Tibial nerve (tissue), 4 donors: ENCODE results near the gene ATAD3B. TPM values are rescaled to one million over a fixed set of nuclear protein-coding genes. Genes with fewer than 3 reads are reported as not detected.
"Not testable (repeated sequence)": the region's sequence is repeated elsewhere in the genome, so short reads cannot be mapped to it uniquely, and the experiment has no call there.

Experiments
- DNase-seq, 2 donors: peaks; one replicate each; pipeline ENCODE4 v3.0.0-alpha.2; 2019; ENCODE audit warnings: low spot score in 2 of 2
- H3K27ac ChIP-seq, 4 donors: fragments of 200-600 bp; sonication (generic) in 3 of 4; one replicate each; pipeline ENCODE4 v1.5.1; 2017 to 2019; ENCODE audit warnings: mild to moderate bottlenecking in 1 of 4
- H3K27me3 ChIP-seq, 2 donors: fragments of 200-600 bp; sonication (generic) in 1 of 2; one replicate each; pipeline versions ENCODE4 v1.5.1 to v1.6.0; 2017 to 2019
- H3K36me3 ChIP-seq, 3 donors: fragments of 200-600 bp; sonication (generic); one replicate each; pipeline ENCODE4 v1.5.1; 2018 to 2019
- H3K4me1 ChIP-seq, 4 donors: fragments of 200-600 bp; sonication (generic) in 3 of 4; one replicate each; pipeline ENCODE4 v1.5.1; 2017 to 2019
- H3K4me3 ChIP-seq, 4 donors: fragments of 200-600 bp; sonication (generic) in 3 of 4; one replicate each; pipeline ENCODE4 v1.5.1; 2017 to 2019; ENCODE audit warnings: mild to moderate bottlenecking in 1 of 4, moderate library complexity in 1 of 4
- H3K9me3 ChIP-seq, 4 donors: fragments of 200-600 bp; sonication (generic) in 3 of 4; one replicate each; pipeline ENCODE4 v1.5.1; 2017 to 2019
- EP300 ChIP-seq, 2 donors: sonication (generic); formaldehyde crosslinking; IDR thresholded peaks; one replicate each; pipeline ENCODE4 v1.6.1; 2017; ENCODE audit warnings: antibody characterized with exemption in 2 of 2, mild to moderate bottlenecking in 1 of 2
- POLR2A ChIP-seq, 2 donors: fragments of 450-650 bp; IDR thresholded peaks; one replicate each; pipeline ENCODE4 v1.6.1; 2017; ENCODE audit warnings: antibody characterized with exemption in 2 of 2, mild to moderate bottlenecking in 2 of 2, moderate library complexity in 2 of 2
- WGBS, 2 donors: methylation state at CpG; one replicate each; pipeline ENCODE4 v1.1.5; 2018; 5-methylcytosine and 5-hydroxymethylcytosine counted together
- total RNA-seq, 4 donors: library from RNA; depleted of rRNA; stranded (reverse); fragments of >200 nt; gene quantifications; one replicate each; pipeline ENCODE4 v1.1.0, GENCODE V29; 2016
- TF ChIP-seq, protein P1 (sequence below), 5 experiments: fragments of 200-600 bp in 3 of 5; fragments of 450-650 bp in 2 of 5; sonication (generic) in 3 of 5; IDR thresholded peaks; one replicate each; pipeline ENCODE4 v1.5.1; 2016 to 2019; ENCODE audit warnings: antibody characterized with exemption in 5 of 5, mild to moderate bottlenecking in 3 of 5, moderate library complexity in 2 of 5

The ATAD3B gene
- total RNA-seq, 4 donors from 2014 or later = 18.4 to 48.9 (median 22.5) TPM

DNA sequence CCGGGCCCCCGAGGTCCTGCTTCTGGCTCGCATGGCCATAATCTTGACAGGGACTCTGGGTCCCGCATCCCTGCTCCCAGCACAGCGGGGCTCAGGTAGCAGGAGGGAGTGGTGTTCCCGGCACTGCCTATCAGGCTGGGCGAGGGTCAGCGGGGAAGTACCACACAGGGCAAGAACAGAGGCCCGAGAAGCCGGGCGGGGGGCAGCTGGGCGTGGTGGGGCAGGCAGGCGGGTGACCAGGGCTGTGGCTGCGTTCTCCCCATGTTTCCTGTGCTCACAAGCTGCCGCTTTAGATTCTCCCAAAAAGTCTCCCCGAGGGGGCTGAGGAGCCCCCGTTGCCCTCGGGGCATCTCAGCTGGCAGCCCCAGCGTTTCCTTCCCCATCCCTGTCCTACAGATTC, 18.3 kb downstream of the ATAD3B start:
- WGBS, 2 donors = 97 to 98% methylated on average over 18 to 19 of the region's 19 CpGs
- no peak for DNase-seq
- H3K36me3 ChIP-seq = peaks cover 0 to 100% (median 21%) of the 10 kb centered on the region in 3 donors
- H3K27ac ChIP-seq = no peak overlapping the region
- H3K27me3 ChIP-seq = no peaks in the 10 kb centered on the region
- no peaks in the 10 kb centered on the region for H3K4me1 ChIP-seq
- peaks cover 0 to 29% (median 2%) of the 10 kb centered on the region in 4 donors for H3K9me3 ChIP-seq
- TF ChIP-seq EP300 (IDR thresholded peaks at IDR 0.05) (no peak), POLR2A (IDR thresholded peaks at IDR 0.05) (no peak)
- TF ChIP-seq, protein P1, sequence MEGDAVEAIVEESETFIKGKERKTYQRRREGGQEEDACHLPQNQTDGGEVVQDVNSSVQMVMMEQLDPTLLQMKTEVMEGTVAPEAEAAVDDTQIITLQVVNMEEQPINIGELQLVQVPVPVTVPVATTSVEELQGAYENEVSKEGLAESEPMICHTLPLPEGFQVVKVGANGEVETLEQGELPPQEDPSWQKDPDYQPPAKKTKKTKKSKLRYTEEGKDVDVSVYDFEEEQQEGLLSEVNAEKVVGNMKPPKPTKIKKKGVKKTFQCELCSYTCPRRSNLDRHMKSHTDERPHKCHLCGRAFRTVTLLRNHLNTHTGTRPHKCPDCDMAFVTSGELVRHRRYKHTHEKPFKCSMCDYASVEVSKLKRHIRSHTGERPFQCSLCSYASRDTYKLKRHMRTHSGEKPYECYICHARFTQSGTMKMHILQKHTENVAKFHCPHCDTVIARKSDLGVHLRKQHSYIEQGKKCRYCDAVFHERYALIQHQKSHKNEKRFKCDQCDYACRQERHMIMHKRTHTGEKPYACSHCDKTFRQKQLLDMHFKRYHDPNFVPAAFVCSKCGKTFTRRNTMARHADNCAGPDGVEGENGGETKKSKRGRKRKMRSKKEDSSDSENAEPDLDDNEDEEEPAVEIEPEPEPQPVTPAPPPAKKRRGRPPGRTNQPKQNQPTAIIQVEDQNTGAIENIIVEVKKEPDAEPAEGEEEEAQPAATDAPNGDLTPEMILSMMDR (IDR thresholded peaks at IDR 0.05) = no peak
- no peak overlapping the region for H3K4me3 ChIP-seq

DNA sequence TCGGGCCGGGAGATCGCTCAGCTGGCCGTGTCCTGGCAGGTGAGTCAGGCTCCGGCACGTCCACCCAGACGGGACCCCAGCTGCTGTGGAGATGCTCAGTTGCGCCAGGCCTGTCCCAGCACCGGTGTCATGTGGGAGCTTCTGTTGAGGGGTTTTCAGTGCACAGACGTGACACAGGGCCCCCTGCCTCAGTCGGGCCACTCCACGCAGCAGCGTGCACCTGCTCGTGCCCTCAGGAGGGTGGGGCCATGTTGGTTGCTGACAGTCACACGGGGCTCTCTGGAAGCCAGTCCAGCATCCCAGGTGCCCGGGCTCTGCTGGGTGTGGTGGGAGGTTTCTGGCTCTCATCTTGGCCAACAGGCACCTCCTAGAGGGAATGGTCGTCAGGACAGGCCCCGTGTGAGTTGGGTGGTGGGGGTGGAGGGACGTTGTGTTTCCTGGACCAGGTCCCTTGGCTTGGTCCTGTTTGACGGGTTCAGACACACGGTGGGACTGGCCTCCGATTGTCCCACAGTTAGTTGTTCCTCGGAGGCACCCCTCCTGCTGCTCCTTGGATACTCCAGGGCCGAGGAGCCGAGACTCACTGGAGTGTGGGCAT, 19.2 kb downstream of the ATAD3B start:
- Histone ChIP-seq H3K27ac (no peak overlapping the region), H3K27me3 (no peaks in the 10 kb centered on the region), H3K36me3 (peaks cover 0 to 100% (median 18%) of the 10 kb centered on the region in 3 donors), H3K4me1 (no peaks in the 10 kb centered on the region), H3K4me3 (no peak overlapping the region), H3K9me3 (peaks cover 0 to 29% (median 2%) of the 10 kb centered on the region in 4 donors)
- DNase-seq = no peak
- WGBS, 2 donors = 94 to 97% methylated on average over 5 to 22 of the region's 25 CpGs
- TF ChIP-seq, protein P1 (IDR thresholded peaks at IDR 0.05) = no peak
- TF ChIP-seq POLR2A (IDR thresholded peaks at IDR 0.05) = no peak
- no peak for TF ChIP-seq EP300 (IDR thresholded peaks at IDR 0.05)

DNA sequence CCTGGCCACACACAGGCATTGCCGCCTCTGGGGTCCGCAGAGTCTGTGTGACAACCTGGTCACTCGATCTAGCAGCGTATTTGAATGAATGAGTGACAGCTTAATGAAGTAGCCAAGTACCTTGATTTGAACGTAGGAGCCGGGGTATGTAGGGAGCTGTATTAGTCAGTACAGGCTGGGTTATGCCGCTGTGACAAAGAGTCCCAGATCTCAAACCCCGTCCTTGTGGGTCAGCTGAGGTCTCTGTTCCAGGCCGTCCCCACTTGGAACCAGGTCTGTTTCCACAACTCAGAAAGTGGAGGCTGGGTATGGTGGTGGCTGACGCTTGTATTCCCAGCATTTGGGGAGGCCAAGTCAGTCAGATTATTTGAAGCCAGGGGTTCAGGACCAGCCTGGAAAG, 20.0 kb downstream of the ATAD3B start:
- Histone ChIP-seq H3K4me1 (no peaks in the 10 kb centered on the region), H3K27me3 (no peaks in the 10 kb centered on the region), H3K27ac (no peak overlapping the region), H3K9me3 (peaks cover 0 to 29% (median 2%) of the 10 kb centered on the region in 4 donors), H3K4me3 (no peak overlapping the region), H3K36me3 (peaks cover 0 to 98% (median 17%) of the 10 kb centered on the region in 3 donors)
- no peak for DNase-seq
- WGBS, 2 donors = 95 to 98% methylated on average over 10 of the region's 10 CpGs
- no peak for TF ChIP-seq EP300 (IDR thresholded peaks at IDR 0.05)
- TF ChIP-seq, protein P1 (IDR thresholded peaks at IDR 0.05) = no peak
- TF ChIP-seq POLR2A (IDR thresholded peaks at IDR 0.05) = no peak

DNA sequence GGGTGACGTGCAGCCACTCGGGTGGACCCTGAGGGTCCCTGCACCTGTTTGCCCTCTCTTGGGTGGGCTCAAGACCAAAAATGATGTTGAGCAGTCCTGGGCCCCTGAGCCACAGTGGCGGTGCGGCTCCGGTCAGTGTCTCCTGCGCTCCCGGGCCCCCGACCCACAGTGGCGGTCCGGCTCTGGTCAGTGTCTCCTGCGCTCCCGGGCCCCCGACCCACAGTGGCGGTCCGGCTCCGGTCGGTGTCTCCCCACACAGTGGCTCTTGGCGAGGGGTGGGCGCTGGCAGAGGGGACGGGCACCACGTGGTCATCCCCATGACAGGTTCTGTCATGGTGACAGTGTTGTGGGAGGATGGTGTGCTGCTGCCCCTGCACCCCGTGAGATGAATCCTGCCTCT, 22.7 kb downstream of the ATAD3B start:
- not testable (repeated sequence) for H3K4me3 ChIP-seq, H3K27ac ChIP-seq, DNase-seq, H3K4me1 ChIP-seq, H3K27me3 ChIP-seq
- Histone ChIP-seq H3K36me3 (peaks cover 0 to 71% (median 17%) of the 10 kb centered on the region in 3 donors), H3K9me3 (peaks cover 0 to 29% (median 2%) of the 10 kb centered on the region in 4 donors)
- 97% methylated on average over 22 of the region's 22 CpGs for WGBS, 2 donors

DNA sequence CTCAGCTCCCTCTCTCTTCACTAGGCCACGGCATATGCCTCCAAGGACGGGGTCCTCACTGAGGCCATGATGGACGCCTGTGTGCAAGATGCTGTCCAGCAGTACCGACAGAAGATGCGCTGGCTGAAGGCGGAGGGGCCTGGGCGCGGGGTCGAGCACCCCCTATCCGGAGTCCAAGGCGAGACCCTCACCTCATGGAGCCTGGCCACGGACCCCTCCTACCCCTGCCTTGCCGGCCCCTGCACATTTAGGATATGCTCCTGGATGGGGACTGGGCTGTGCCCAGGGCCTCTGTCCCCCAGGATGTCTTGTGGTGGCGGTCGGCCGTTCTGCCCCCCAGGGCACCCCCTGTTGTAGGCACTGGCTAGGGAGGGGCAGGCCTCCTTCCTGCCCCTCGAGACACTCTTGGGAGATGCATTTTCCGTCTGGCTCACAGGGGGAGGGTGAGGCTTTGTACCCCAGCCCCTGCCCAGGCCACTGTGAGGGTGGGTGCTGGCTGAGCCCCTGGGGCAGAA, 24.0 kb downstream of the ATAD3B start:
- WGBS, 2 donors = 88 to 91% methylated on average over 16 to 18 of the region's 18 CpGs
- not testable (repeated sequence) for H3K4me3 ChIP-seq, H3K4me1 ChIP-seq, DNase-seq, H3K27ac ChIP-seq, H3K27me3 ChIP-seq
- peaks cover 0 to 59% (median 9%) of the 10 kb centered on the region in 3 donors for H3K36me3 ChIP-seq
- peaks cover 0 to 29% (median 2%) of the 10 kb centered on the region in 4 donors for H3K9me3 ChIP-seq

DNA sequence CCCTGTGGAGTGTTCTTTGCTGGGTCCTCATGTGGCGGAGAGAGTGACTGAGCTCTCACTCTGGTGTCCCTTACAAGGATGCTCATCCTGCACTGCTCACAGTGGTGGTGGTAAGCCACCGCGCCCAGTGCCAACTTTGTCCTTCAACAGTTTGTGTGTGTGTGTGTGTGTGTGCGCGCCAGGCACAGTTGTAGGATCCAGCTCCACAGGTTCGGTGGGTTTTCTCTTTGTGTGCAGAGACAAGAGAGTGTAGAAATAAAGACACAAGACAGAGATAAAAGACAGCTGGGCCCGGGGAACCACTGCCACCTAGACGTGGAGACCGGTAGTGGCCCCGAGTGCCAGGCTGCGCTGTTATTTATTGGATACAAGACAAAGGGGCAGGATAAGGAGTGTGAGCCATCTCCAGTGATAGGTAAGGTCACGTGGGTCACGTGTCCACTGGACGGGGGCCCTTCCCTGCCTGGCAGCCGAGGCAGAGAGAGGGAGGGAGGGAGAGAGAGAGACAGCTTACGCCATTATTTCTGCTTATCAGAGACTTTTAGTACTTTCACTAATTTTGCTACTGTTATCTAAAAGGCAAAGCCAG, 33.3 kb downstream of the ATAD3B start:
- H3K4me1 ChIP-seq = peaks cover 0 to 14% (median 0%) of the 10 kb centered on the region in 4 donors
- not testable (repeated sequence) for H3K9me3 ChIP-seq, H3K27me3 ChIP-seq, H3K36me3 ChIP-seq
- TF ChIP-seq, protein P1 (IDR thresholded peaks at IDR 0.05) = peak; percentile 48 to 74 (median 67)
- H3K27ac ChIP-seq = peak overlapping the region; percentile 13 to 79 (median 73)
- H3K4me3 ChIP-seq = peak overlapping the region in 2 of 4 donors; percentile 19 to 21
- DNase-seq = peak; percentile 45 to 66
- 50 to 54% methylated on average over 16 of the region's 16 CpGs for WGBS, 2 donors
